Activated T-helper 1 cell treated with anti-CD3 and anti-CD28 coated beads, Interleukin-2, amount 50 U/mL, for 16 hours (primary cell): ENCODE data around the gene ZNF865.

Experiments used
- DNase-seq, 2 donors: peaks; one replicate each; pipeline ENCODE4 v3.0.0-alpha.2; 2020; ENCODE audit warnings: low read depth in 1 of 2, low spot score in 1 of 2

ZNF865 gene

GRCh38 chr19:55644191-55644833 lies 38.9 kb downstream of the ZNF865 start:
- no peak for DNase-seq

- no peak for DNase-seq
Observed at GRCh38 chr19:55644842-55645511, 39.5 kb downstream of the ZNF865 start.

GRCh38 chr19:55645512-55645881 lies 40.0 kb downstream of the ZNF865 start:
- no peak for DNase-seq

DNA sequence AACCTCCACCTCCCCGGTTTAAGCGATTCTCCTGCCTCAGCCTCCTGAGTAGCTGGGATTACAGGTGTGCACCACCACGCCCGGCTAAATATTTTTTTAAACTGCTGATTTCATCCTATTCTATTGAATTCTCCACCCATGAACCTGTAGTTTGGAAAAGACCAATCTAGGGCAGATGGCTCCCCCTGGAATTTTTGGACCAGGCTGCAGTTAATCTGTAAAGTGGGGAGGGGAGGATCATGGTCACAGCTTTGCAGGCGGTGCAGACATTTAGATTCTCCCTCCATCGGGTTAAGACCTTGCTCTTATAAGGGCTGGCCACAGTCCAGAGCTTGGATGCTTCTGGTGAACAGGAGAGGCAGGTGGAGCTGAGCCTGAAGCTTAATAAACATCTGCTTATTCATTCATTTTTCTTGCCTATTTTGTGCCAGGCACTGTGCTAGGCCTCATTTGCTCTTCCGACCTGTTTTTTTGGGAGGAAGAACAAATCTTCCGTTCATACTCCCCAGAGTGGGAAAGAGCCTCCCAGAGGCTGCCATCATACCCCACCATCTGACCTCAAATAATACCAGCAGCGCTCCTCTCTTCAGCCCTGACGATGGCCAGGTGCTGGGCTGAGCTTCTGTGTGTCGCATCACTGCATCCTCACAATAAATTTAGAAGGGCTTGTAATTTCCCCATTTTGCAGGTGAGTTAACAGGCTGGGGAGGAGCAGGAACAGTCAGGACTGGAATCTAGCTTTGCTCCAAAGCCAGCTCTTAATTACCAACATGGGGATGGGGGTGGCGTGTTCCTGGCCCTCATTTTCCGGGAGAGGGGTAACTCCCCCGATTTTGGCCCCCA lies 41.7 kb downstream of the ZNF865 start:
- no peak for DNase-seq

DNA sequence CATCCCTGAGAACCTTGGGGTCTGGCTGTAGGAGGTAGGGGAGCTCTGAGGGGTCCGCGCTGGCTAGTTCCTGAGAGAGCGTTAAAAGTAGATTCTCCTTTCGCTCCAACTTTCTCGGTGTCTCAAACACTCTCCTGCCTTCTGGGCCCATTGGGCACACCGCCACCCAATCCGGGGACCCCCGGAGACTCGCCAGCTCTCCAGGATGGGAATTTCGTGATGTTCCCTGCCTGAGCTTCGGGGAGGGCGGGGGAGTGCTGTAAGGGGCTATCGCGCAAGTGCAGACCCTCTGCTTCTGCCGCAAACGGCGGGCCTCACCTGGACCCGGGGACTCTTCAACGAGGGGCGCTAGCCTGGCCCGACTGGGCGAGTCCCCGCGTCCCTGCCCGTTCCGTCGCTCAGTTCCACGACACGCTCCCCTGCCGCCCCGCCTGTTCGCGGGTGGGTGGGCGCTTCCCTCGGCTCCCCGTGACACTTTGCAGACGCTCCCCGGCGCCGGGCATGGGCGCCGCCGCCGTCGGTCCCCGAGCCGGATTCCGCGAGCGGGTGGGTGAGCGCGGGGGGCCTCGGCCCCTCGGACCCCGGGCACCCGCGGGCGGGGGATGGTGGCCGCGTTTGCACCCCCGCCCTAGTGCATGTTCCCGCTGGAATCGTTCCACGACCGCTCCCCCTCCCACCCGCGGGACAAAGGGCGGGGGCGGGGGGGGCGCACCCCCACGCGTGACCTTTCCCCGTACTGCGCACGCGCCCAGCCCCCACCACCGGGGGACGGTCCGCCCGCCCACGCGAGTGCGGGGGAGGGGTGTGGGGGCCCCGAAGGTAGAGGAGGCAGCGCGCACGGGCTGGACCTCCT lies 42.5 kb downstream of the ZNF865 start, which contains the start of gene CCDC106:
Gene CCDC106, plus strand, starts transcription at position 481 of the 853 bp plus-strand sequence. CDS start 835 bp downstream, outside the sequence.
- DNase-seq, result no peak

- no peak for DNase-seq
Observed at GRCh38 chr19:55648585-55649267, 43.3 kb downstream of the ZNF865 start.

- no peak for DNase-seq
Observed at GRCh38 chr19:55649268-55650125, 44.0 kb downstream of the ZNF865 start.

GRCh38 chr19:55650126-55650557 lies 44.7 kb downstream of the ZNF865 start:
- DNase-seq, result no peak

- DNase-seq, result no peak
Observed at GRCh38 chr19:55650602-55651230, 45.3 kb downstream of the ZNF865 start.

GRCh38 chr19:55651236-55651635 lies 45.8 kb downstream of the ZNF865 start:
- DNase-seq, result no peak

GRCh38 chr19:55652311-55653128 lies 47.1 kb downstream of the ZNF865 start:
- DNase-seq, result no peak

GRCh38 chr19:55653651-55654322 lies 48.3 kb downstream of the ZNF865 start:
- DNase-seq, result peak; percentile 98 to 99

GRCh38 chr19:55654323-55654867 lies 48.9 kb downstream of the ZNF865 start:
- peak; percentile 97 for DNase-seq

DNA sequence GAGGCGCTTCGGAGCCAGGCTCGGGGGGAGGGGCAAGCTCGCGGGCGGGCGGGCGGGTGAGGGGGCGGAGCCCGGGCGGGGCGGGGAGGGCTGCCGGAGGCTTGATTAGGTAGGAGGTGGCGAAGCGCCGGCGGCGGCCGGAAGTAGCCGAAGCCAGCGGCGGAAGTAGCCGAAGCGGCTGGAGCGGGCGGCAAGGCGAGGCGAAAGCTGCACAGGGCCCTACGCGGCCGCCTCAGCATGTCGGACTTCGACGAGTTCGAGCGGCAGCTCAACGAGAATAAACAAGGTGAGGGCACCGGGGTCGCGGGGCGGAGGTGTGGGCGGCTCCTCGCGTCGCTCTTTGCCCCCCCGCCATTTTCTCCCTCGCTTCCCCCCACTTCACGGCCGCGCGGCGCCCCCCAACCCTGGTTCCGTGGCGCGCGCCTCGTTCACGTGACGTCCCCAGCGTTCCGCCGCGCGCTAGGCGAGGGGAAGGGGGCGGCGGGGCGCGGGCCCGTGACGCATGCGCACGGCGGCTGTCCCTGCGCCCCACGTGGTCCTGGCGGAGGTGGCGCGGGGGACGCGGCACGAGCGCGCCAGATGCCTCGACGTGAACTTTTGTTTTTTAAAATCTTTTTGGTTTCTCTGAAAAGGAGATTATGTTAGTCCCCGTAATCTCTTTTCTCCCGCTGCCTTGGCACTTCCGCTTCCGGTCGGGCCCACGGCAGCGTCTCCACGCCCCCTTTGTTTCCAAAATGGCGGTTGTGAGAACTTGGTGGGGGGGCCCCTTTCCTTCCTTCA lies 49.6 kb downstream of the ZNF865 start, which contains the start of gene U2AF2:
Gene U2AF2, plus strand, starts transcription at position 168 of the 780 bp plus-strand sequence. Its CDS starts 70 bp downstream, at position 238.
- peak; percentile 95 for DNase-seq

DNA sequence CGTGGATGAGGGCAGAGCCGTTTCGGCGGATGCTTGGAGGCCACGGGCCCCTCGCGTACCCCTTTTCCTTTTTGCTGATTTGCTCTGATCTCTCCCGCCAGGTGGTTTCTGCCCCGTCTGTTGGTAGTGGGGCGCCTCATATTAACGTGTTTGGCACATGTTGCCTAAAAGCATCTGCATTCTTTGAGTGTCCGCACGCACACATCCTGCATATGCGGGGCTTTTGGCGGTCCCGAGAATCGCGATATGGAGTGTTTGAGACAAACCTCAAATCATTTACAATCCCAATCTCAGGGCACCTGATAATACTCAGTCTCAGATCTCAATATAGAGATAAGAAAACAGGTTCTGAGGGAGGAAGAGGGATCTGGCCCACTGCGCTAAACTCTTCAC lies 50.2 kb downstream of the ZNF865 start:
- no peak for DNase-seq

- DNase-seq, result no peak
Observed at GRCh38 chr19:55656552-55656951, 51.1 kb downstream of the ZNF865 start.
